Measurements from ENCODE around the gene PDZD4.

Gene PDZD4

GRCh38 chrX:153768311-153769157, 61.8 kb downstream of the PDZD4 start:
- H3K27ac ChIP-seq: no peak overlapping the region
- no peak for TF ChIP-seq CTCF (conservative IDR thresholded peaks at IDR 0.05)

GRCh38 chrX:153767674-153768055, 62.7 kb downstream of the PDZD4 start:
- no peak for TF ChIP-seq CTCF (conservative IDR thresholded peaks at IDR 0.05)
- H3K27ac ChIP-seq: no peak overlapping the region

GRCh38 chrX:153766871-153767673, 63.3 kb downstream of the PDZD4 start:
- no peak overlapping the region for H3K27ac ChIP-seq
- no peak for TF ChIP-seq CTCF (conservative IDR thresholded peaks at IDR 0.05)

GRCh38 chrX:153766098-153766817, 64.1 kb downstream of the PDZD4 start:
- peak overlapping the region; percentile 80 for H3K27ac ChIP-seq
- TF ChIP-seq CTCF (conservative IDR thresholded peaks at IDR 0.05): no peak

GRCh38 chrX:153765138-153766079, 64.9 kb downstream of the PDZD4 start:
- H3K27ac ChIP-seq: peak overlapping the region; percentile 80

GRCh38 chrX:153764786-153765137, 65.6 kb downstream of the PDZD4 start:
- H3K27ac ChIP-seq: peak overlapping the region; percentile 80
- no peak for TF ChIP-seq CTCF (conservative IDR thresholded peaks at IDR 0.05)

More at GRCh38 chrX:153765138-153766079, 64.9 kb downstream of the PDZD4 start:
- TF ChIP-seq CTCF (conservative IDR thresholded peaks at IDR 0.05): no peak

All from VCaP (cell line).